Calu3 (cell line): Measurements from ENCODE around the gene SS18L1. TPM values are rescaled to one million over a fixed set of nuclear protein-coding genes. Genes with fewer than 3 reads are reported as not detected.

Experiments used
- BruUV-seq: library from RNA; stranded (reverse); fragments of 400-500 nt; replicated peaks from 2 replicates; lab custom pipeline; 2021; lab: Mats Ljungman, UMichigan
- CTCF ChIA-PET: fragments of 300-600 bp; sonication (Branson Sonifier 250); formaldehyde crosslinking; loops from one replicate; lab custom pipeline; 2022; ENCODE audit warnings: antibody characterized with exemption; lab: Charles Lee
- DNase-seq: peaks from one replicate; pipeline ENCODE4 v3.0.0; 2022
- H3K27ac Mint-ChIP-seq: one replicate; pipeline ENCODE4 v1.8.0; 2022; ENCODE audit warnings: mixed read lengths; ENCODE audit not compliant: unreplicated experiment
- H3K27me3 Mint-ChIP-seq: one replicate; pipeline ENCODE4 v1.8.0; 2022; ENCODE audit warnings: mixed read lengths; ENCODE audit not compliant: unreplicated experiment
- H3K36me3 Mint-ChIP-seq: one replicate; pipeline ENCODE4 v1.8.0; 2022; ENCODE audit warnings: mild to moderate bottlenecking, moderate library complexity, mixed read lengths; ENCODE audit not compliant: insufficient read depth, unreplicated experiment
- H3K4me1 Mint-ChIP-seq: one replicate; pipeline ENCODE4 v1.8.0; 2022; ENCODE audit warnings: mild to moderate bottlenecking, low read depth, mixed read lengths; ENCODE audit not compliant: unreplicated experiment
- H3K4me3 Mint-ChIP-seq: one replicate; pipeline ENCODE4 v1.8.0; 2022; ENCODE audit warnings: mild to moderate bottlenecking, low read depth, moderate library complexity, mixed read lengths; ENCODE audit not compliant: unreplicated experiment
- H3K9me3 Mint-ChIP-seq: one replicate; pipeline ENCODE4 v1.8.0; 2022; ENCODE audit warnings: low read depth, mixed read lengths; ENCODE audit not compliant: unreplicated experiment
- intact Hi-C: fragments of 100-400 bp; cut with micrococcal nuclease; formaldehyde crosslinking; loops from one replicate; pipeline ENCODE4 v1.10.0; 2022; ENCODE audit not compliant: unreplicated experiment
- total RNA-seq: library from RNA; stranded (reverse); gene quantifications from 2 replicates; pipeline ENCODE4 v1.2.3, GENCODE V29; 2022
- TF ChIP-seq, protein P1 (sequence below): fragments of 200-600 bp; IDR thresholded peaks from one replicate; pipeline ENCODE4 v1.8.0; 2022; ENCODE audit warnings: antibody characterized with exemption; ENCODE audit not compliant: unreplicated experiment

Gene SS18L1
- total RNA-seq, 1 experiment from 2014 or later, result 47.4 TPM

DNA sequence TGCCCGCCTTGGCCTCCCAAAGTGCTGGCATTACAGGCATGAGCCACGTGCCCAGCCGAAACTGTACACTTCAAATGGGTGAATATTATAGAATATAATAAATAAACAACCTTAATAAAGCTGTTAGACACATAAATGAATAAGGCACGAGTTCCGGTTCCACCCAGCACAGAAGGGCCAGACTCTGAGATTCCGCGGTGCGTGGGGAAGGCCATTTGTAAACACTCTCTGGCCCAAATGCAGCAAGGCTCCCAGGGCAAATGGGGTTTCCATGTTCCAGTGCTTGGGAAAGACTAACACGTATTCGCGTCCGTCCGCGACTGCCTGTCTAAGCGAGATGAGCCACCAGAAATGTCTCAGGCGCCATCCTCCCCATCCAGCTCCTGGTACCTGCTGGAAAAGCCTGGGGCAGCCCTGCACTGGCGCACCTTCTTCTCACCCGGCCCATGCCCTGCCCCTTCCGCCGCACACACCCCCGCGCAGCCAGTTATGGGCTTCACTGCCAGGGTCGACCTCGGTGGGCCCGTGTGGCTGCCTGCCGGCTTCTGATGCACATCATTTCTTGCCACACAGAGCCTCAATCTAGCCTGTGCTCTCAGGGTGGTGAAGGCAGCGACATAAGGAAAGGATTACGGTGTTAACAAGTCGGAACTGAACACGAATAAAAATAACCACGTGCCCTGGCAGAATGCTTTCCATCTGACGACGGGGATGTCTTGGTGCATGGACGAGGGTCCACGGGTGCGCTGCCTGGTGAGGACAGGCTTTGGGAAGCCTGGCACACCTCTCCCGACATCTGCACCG, 26.8 kb upstream of the SS18L1 start:
- no peak overlapping the region for H3K27ac Mint-ChIP-seq
- DNase-seq, result no peak

DNA sequence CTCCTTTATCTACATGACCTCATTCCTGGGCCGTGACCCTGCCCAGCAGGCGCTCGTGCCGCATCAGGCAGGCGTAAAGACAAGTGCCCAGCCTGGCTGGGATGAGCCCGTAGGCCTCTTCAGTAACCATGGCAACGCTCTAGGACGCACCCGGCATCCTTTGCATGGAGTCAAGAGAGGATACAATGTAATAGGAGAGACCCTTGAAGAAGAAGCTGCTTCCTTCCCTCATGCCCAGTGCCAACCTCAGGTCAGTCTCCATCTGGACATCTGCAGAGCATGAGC, 26.3 kb upstream of the SS18L1 start:
- TF ChIP-seq, protein P1, sequence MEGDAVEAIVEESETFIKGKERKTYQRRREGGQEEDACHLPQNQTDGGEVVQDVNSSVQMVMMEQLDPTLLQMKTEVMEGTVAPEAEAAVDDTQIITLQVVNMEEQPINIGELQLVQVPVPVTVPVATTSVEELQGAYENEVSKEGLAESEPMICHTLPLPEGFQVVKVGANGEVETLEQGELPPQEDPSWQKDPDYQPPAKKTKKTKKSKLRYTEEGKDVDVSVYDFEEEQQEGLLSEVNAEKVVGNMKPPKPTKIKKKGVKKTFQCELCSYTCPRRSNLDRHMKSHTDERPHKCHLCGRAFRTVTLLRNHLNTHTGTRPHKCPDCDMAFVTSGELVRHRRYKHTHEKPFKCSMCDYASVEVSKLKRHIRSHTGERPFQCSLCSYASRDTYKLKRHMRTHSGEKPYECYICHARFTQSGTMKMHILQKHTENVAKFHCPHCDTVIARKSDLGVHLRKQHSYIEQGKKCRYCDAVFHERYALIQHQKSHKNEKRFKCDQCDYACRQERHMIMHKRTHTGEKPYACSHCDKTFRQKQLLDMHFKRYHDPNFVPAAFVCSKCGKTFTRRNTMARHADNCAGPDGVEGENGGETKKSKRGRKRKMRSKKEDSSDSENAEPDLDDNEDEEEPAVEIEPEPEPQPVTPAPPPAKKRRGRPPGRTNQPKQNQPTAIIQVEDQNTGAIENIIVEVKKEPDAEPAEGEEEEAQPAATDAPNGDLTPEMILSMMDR, result no peak
- Mint-ChIP-seq H3K27ac (no peak overlapping the region), H3K4me1 (no peaks in the 10 kb centered on the region), H3K36me3 (peaks cover 33% of the 10 kb centered on the region), H3K9me3 (peaks cover 2% of the 10 kb centered on the region), H3K27me3 (peaks cover 55% of the 10 kb centered on the region), H3K4me3 (no peak overlapping the region)
- CTCF ChIA-PET, result no interaction called here
- no TSS peak for BruUV-seq
- DNase-seq, result no peak
- intact Hi-C loops, result no loop called here

More for the DNA sequence above, 26.8 kb upstream of the SS18L1 start:
- BruUV-seq, result no TSS peak
- CTCF ChIA-PET, result no interaction called here
- Mint-ChIP-seq H3K27me3 (peaks cover 55% of the 10 kb centered on the region), H3K9me3 (peaks cover 2% of the 10 kb centered on the region), H3K36me3 (peaks cover 30% of the 10 kb centered on the region), H3K4me1 (no peaks in the 10 kb centered on the region), H3K4me3 (no peak overlapping the region)
- TF ChIP-seq, protein P1, result no peak
- intact Hi-C loops, result no loop called here

DNA sequence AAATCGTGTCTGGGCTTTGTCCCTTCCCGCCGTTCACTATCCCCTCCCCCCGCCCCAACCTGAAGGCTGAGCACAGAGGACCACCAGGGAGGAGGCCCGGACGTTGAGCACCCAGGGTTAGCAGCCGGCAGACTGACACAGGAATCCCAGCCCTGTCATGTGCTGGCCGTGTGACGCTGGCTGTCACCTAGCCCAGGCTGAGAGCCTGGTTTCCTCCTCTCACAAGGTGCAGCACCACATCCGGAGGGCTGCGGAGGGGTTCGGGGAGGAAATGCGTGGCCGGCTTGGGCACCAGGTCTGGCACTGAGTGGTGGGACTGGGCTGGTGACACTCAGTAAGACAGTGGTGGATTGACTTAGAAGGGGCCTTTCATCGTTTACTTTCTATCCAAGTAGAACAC, 25.9 kb upstream of the SS18L1 start:
- H3K4me3 Mint-ChIP-seq, result no peak overlapping the region
- no peak for DNase-seq
- no peaks in the 10 kb centered on the region for H3K4me1 Mint-ChIP-seq
- H3K27ac Mint-ChIP-seq, result no peak overlapping the region
- CTCF ChIA-PET, result no interaction called here
- BruUV-seq, result no TSS peak
- peaks cover 55% of the 10 kb centered on the region for H3K27me3 Mint-ChIP-seq
- H3K36me3 Mint-ChIP-seq, result peaks cover 37% of the 10 kb centered on the region
- TF ChIP-seq, protein P1, result no peak
- intact Hi-C loops, result no loop called here
- H3K9me3 Mint-ChIP-seq, result peaks cover 2% of the 10 kb centered on the region

DNA sequence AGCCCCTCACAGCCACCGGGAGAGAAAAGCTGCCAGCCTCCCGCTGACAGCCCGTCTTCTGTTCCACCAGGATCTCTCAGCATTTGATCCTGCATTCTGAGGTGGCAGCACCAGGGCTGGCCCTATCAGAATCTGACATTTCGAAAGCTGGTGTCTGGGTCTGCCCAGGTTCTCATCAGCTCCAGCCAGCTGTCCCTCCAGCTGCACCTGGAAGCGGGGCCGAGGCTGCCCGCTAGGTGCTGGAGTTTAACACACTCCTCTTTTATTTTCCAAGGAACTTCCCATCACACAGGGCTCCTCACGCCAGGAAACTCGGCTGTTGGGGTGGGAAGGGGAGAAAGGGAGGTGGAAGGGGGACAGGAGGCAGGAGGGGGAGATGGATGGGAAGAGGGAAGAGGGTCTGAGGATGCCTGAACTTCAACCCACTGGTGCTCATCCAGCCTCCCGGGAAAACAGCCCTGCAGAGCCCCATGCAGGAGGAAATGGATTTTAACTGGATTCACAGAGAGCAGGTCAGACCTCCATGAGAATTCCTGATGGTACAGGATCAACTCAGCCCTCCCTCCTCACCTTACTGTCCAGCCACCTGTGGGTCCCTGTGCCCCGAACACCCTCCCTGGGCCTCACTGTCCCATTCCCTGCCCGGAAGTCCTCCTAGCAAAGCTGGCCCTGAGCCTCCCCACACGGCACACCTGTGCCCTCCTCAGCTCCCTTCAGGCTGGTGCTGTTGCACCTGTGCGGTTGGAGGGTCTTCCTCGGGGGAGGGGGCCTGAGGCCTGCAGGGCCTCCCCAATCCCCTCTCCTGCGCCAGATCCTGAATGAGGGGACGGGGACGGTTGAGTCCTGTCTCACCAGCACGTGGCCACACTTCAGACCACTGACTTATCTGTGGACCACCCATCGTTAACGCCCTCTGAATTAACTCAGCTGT, 25.2 kb upstream of the SS18L1 start:
- Mint-ChIP-seq H3K9me3 (no peaks in the 10 kb centered on the region), H3K27me3 (peaks cover 55% of the 10 kb centered on the region), H3K36me3 (peaks cover 42% of the 10 kb centered on the region), H3K4me1 (peaks cover 3% of the 10 kb centered on the region), H3K4me3 (no peak overlapping the region), H3K27ac (no peak overlapping the region)
- intact Hi-C loops, result no loop called here
- no peak for DNase-seq
- no TSS peak for BruUV-seq
- CTCF ChIA-PET, result no interaction called here
- TF ChIP-seq, protein P1, result no peak
